ENCODE data around the gene GNAI2.

The GNAI2 gene

DNA sequence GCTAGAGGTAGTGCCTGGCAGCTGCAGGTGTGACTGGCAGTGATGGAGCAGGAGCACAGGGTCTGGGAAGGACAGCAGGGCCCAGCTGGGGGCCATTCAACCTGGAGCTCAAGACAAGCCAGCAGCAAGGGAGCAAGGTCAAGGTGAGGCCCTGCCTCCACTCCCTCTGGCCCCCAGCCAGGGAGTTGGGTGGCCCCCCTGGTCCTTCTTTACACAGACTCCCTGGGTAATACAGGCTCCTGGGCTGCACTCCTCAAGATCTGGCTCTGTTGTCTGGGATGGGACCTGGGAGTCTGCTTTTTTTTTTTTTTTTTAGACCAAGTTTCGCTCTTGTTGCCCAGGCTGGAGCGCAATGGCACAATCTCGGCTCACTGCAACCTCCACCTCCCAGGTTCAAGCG, 14.5 kb downstream of the GNAI2 start:
- ATAC-seq (ENCODE audit: low read depth) (no peak), DNase-seq (ENCODE audit: low spot score) (no peak)
- Histone ChIP-seq H3K4me1 (ENCODE audit: insufficient read depth, poor library complexity, severe bottlenecking) (peaks cover 63% of the 10 kb centered on the region), H3K4me3 (ENCODE audit: severe bottlenecking) (no peak overlapping the region), H3K9me3 (ENCODE audit: severe bottlenecking) (no peaks in the 10 kb centered on the region), H3K27me3 (ENCODE audit: insufficient read depth, poor library complexity, severe bottlenecking) (no peaks in the 10 kb centered on the region), H3K36me3 (ENCODE audit: low read depth) (peaks cover 63% of the 10 kb centered on the region), H3K27ac (ENCODE audit: poor library complexity, severe bottlenecking) (peak overlapping the region; percentile 93)
- TF ChIP-seq, protein P1, sequence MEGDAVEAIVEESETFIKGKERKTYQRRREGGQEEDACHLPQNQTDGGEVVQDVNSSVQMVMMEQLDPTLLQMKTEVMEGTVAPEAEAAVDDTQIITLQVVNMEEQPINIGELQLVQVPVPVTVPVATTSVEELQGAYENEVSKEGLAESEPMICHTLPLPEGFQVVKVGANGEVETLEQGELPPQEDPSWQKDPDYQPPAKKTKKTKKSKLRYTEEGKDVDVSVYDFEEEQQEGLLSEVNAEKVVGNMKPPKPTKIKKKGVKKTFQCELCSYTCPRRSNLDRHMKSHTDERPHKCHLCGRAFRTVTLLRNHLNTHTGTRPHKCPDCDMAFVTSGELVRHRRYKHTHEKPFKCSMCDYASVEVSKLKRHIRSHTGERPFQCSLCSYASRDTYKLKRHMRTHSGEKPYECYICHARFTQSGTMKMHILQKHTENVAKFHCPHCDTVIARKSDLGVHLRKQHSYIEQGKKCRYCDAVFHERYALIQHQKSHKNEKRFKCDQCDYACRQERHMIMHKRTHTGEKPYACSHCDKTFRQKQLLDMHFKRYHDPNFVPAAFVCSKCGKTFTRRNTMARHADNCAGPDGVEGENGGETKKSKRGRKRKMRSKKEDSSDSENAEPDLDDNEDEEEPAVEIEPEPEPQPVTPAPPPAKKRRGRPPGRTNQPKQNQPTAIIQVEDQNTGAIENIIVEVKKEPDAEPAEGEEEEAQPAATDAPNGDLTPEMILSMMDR (IDR thresholded peaks at IDR 0.05; ENCODE audit: poor library complexity, severe bottlenecking): no peak

DNA sequence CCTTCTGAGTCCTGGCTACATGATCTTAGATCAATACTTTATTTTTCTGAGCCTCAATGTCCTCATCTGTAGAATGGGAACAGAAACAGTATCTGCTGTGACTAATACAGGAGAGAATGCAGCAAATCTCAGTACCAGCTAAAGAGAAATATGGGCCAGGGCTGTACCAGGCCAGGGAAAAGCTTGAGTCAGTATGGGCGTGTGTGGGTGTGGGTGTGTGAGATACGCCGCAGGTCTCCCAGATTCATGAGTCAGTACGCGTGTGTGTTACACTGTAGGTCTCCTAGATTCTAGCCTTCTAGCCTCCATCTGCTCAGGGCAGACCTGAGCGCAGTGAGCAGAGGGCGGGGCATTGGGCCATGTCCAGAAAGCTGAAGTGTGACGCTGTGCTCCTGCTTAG, 15.2 kb downstream of the GNAI2 start:
- Histone ChIP-seq H3K9me3 (ENCODE audit: severe bottlenecking) (no peaks in the 10 kb centered on the region), H3K36me3 (ENCODE audit: low read depth) (peaks cover 65% of the 10 kb centered on the region), H3K4me3 (ENCODE audit: severe bottlenecking) (no peak overlapping the region), H3K27ac (ENCODE audit: poor library complexity, severe bottlenecking) (peak overlapping the region; percentile 93), H3K27me3 (ENCODE audit: insufficient read depth, poor library complexity, severe bottlenecking) (no peaks in the 10 kb centered on the region), H3K4me1 (ENCODE audit: insufficient read depth, poor library complexity, severe bottlenecking) (peaks cover 59% of the 10 kb centered on the region)
- TF ChIP-seq, protein P1 (IDR thresholded peaks at IDR 0.05; ENCODE audit: poor library complexity, severe bottlenecking): no peak
- ATAC-seq (ENCODE audit: low read depth) (peak; percentile 70), DNase-seq (ENCODE audit: low spot score) (peak; percentile 91)

DNA sequence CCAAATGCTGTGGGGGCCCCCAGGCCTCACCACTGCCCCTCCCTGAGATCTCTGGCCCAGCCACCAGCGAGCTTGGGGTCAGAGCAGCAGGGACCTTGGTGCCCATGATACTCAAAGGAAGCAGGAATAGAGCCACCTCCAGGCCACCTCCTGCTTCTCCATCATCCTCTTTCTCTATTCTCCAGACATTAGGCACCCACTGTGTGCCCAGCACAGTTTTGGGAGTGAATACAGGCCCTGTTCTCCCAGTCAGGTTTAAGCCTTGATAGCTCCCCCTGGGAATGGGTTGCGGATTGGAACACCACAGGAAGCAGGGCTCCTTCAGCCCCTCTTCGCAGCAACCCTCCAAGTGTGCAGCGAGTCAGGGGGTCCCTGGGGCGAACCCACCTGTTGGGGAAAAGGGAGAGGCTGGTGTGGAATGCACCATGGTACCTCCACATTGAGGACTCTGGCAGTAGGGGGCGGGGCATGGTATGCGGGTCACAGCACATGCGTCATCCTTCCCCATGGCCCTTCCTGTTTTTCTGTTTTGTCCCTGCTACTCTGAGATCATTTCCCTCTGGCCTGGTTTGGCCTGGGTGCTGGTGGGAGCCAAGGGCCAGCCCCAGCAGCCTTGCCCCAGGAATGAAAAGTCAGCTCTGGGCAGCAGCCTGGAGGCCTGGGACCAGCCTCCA, 18.7 kb downstream of the GNAI2 start:
- Histone ChIP-seq H3K27ac (ENCODE audit: poor library complexity, severe bottlenecking) (peak overlapping the region; percentile 93), H3K9me3 (ENCODE audit: severe bottlenecking) (no peaks in the 10 kb centered on the region), H3K4me1 (ENCODE audit: insufficient read depth, poor library complexity, severe bottlenecking) (peaks cover 36% of the 10 kb centered on the region), H3K36me3 (ENCODE audit: low read depth) (peaks cover 81% of the 10 kb centered on the region), H3K4me3 (ENCODE audit: severe bottlenecking) (no peak overlapping the region), H3K27me3 (ENCODE audit: insufficient read depth, poor library complexity, severe bottlenecking) (no peaks in the 10 kb centered on the region)
- TF ChIP-seq, protein P1 (IDR thresholded peaks at IDR 0.05; ENCODE audit: poor library complexity, severe bottlenecking): no peak
- ATAC-seq (ENCODE audit: low read depth) (peak; percentile 21), DNase-seq (ENCODE audit: low spot score) (no peak)

DNA sequence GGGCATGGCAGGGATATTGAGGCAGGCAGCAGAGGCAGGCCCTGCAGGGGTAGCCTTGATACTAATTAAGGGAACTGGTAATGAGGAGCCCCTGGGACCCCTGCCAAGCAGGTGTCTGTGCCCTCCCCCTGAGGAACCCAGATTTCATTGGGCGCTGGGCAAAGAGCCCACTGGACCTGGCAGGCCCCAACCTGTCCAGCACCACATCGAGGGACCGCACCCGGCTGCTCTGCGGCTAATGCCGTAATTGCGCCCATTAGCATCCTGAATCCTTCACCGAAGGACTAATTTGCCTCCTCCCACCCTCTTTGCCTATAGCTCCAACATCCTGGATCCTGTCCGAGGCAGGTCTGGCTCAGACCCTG, 19.2 kb downstream of the GNAI2 start:
- ATAC-seq (ENCODE audit: low read depth) (0 out of 3 replicates have a peak, but pooled peaks have one; percentile 3), DNase-seq (ENCODE audit: low spot score) (no peak)
- H3K27me3 ChIP-seq (ENCODE audit: insufficient read depth, poor library complexity, severe bottlenecking): no peaks in the 10 kb centered on the region
- H3K4me1 ChIP-seq (ENCODE audit: insufficient read depth, poor library complexity, severe bottlenecking): peaks cover 37% of the 10 kb centered on the region
- no peak overlapping the region for H3K4me3 ChIP-seq (ENCODE audit: severe bottlenecking)
- peak overlapping the region; percentile 93 for H3K27ac ChIP-seq (ENCODE audit: poor library complexity, severe bottlenecking)
- no peaks in the 10 kb centered on the region for H3K9me3 ChIP-seq (ENCODE audit: severe bottlenecking)
- TF ChIP-seq, protein P1 (IDR thresholded peaks at IDR 0.05; ENCODE audit: poor library complexity, severe bottlenecking): no peak
- peaks cover 79% of the 10 kb centered on the region for H3K36me3 ChIP-seq (ENCODE audit: low read depth)

Data from RWPE2 (cell line).